HS-5 (cell line): Measurements from ENCODE around the gene PRKG1.
"Not testable (repeated sequence)": the region's sequence is repeated elsewhere in the genome, so short reads cannot be mapped to it uniquely, and the experiment has no call there.

Experiments
- DNase-seq: peaks from one replicate; pipeline ENCODE4 v3.0.0-alpha.2; 2012; ENCODE audit warnings: low read depth

The PRKG1 gene

DNA sequence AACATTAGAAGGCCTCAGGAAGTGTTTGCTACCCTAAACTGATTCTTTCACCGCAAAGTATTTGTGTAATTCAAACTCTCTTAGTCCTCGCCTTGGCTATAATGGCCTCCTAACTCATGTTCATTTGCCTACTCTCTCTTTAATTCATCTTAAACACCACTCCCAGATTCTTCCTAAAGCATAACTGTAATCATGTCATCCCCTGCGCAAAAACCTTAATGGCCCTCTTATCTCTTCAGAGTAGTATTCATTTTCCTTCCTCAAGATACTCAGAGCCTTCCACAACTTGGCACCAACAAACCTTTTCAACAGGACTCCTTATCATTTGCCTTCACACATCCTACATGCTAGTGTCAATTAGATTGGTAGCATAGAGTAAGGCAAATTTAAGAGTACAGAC, 582.2 kb downstream of the PRKG1 start:
- no peak for DNase-seq

DNA sequence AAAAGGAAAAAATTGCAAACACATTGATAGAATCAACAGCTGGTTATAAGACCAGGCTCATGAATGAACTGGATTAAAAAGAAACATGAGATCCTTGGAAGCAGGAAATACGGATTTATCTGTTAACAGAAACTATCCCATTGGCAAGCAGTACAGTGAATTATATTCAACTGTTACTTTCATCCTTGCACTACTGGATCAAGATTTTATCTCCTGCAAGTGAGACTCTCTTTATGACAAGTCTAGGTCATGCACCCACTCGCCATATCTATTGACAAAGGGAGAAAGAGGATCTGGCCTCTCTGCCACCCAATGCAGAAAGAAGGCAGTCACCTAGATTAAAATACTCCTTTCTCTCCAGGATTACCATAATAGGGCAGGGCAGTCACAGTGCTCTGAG, 583.7 kb downstream of the PRKG1 start:
- DNase-seq: no peak

DNA sequence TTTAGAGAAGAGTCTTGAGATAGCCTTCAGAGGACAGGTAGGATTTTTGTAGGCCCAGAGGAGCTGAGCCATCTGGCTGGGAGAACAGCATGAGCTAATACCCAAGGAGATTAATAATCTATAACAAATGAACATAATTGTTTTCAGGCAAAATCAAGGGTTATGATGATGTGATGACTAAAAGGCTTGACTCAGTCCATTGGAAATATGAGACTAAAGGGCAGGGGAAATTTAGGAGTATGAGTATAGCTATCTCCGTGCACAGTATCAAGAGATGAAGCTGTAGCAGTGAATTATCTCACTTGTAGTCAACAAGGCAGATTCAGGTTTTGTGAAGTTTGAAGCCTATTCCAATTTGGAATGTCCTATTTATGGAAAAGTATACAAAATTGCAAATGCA, 585.1 kb downstream of the PRKG1 start:
- no peak for DNase-seq

DNA sequence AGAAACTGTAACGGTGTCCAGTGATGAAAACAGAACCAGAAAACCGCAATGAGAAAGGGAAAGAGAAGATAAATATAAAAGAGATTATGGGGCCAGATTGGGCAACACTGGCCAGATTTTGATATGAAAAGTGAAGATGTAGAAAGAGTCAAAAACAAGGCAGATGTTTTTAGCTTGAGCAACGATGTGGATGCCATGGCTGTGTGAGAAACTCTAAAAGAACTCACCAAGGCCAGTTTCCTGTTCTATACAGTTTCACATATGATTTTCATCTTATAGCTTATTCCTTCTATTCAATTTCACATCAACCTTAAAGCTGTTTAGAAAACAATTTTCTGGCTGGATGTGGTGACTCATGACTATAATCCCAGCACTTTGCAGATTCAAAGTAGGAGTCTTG, 588.8 kb downstream of the PRKG1 start:
- DNase-seq: no peak

DNA sequence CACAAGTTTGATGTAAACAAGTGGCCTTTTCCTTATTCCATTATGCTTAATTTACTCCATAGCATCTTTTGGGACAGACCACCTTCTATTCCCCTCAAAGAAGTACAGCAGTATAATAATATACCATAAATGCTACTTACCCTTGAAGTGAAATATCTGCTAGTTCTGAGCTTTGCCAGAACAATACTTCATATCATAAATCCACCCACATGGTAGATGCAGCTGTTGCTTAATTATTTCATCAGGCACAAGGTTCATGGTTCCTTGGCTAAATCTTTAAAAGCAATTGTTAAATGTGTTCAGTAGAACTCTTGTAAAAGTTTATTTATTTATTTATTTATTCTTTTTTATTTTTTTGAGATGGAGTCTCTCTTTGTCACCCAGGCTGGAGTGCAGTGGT, 592.2 kb downstream of the PRKG1 start:
- DNase-seq: no peak

DNA sequence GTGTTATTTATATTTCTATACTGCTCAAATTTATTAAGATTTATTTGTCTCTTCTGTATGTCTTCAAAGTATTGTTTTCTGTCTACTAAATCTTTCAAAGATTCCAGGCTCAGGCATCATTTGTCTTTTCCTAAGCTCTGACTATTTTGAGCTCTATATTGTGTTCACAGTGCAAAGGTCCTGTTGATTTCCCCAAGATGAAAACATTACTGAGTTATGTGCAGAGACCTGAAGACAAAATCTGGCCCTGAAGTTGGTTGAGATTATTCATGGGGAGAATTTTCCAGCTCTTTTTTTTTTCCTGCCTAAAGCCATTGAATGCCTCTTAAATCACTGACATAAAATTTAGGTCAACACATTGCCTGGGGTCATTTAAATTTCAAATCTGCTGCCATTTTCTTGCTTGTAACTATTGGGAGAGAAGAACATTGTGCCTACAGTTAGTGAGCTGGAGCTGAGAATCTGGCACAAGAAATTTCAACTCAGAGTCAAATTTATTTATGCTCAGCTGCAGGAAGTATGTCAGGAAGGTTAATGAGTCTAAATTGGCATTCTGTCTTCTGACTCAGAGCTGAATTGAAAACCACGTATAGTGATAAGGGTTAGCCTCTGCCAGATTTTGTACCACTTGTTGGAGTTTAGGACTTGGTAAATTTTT, 593.5 kb downstream of the PRKG1 start:
- DNase-seq: no peak

DNA sequence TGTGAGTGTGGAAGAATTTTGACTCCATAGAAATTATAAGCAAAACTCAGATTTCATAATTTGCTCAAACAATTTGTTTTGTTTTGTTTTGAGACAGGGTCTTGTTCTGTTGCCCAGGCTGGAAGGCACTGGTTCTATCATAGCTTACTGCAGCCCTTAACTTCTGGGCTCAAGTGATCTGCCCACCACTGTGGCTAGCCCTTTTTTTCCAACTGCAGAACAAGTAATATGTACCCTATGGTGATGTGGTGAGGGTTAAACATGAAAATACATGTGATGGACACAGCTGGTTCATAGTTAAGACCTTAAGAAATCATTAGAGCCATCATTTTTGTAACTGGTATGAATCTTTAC, 594.0 kb downstream of the PRKG1 start:
- DNase-seq: no peak

DNA sequence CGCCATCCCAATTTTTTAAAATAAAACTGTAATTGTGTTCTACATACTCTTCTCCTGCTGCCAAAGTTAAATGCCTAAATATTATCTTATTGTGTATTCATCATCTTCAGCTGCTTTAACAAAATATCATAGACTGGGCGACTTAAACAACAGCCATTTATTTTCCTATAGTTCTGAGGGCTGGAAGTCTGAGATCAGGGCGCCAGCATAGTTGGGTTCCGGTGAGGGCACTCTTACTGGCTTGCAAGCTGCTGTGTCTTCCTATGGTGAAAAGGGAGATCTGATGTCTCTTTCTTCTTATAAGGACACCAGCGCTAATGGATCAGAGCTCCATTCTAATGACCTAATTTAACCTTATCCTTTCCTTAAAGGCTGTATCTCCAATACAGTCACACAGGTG, 594.8 kb downstream of the PRKG1 start:
- DNase-seq: no peak

DNA sequence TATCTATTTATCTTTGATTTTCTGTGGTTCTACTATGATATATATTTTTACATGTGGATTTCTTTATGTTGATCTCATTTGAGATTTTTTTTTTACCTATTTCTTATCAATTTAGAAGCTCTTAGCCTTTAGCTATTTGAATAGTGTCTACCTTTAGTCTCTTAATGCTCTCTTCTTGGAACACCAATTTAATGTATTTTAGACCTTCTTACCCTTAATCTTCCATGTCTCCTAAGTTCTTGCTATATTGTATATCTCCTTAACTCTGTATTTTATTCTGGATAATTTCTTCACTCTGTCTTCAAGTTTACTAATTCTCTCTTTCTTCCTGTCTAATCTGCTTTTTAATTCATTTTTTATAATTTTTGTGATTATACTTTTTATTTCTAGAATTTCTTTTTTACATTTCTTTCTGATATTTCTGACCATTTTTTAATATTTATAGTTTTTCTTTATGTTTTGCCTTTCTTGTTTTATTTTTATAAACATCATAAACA, 597.8 kb downstream of the PRKG1 start:
- no peak for DNase-seq

DNA sequence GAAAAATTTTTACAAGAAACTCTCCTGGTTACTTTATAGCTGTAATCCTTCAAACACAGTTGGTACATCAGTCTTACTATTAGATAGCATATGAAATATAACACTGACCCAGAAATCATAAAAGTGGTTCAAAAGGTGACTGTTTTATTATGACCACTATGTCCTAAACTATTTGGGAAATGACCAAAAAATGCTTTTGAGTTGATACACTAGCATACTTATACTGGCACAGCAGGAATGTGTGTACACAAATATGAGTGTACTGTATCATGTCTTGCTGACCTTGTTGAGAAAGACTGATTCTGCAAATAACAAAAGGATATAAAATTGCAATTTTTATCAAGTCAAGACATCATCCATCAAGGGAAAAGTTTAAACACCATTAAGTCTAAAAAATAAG, 600.8 kb downstream of the PRKG1 start:
- no peak for DNase-seq

DNA sequence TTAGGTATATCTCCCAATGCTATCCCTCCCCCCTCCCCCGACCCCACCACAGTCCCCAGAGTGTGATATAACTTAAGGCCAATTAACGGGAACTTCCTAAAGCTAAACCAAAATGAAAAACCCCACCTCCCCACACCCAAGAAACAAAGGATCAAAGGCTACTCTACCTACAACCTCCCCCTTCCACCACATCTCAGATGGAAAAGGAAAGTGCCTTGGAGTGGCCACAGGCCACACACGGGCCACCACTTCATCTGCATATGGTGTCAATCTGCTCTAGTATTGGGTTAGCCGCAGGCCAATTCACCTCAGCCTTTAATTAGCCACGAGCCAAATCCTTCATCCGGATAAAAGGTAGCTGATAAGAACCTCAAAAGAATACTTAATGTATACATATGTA, 605.6 kb downstream of the PRKG1 start:
- DNase-seq: no peak

DNA sequence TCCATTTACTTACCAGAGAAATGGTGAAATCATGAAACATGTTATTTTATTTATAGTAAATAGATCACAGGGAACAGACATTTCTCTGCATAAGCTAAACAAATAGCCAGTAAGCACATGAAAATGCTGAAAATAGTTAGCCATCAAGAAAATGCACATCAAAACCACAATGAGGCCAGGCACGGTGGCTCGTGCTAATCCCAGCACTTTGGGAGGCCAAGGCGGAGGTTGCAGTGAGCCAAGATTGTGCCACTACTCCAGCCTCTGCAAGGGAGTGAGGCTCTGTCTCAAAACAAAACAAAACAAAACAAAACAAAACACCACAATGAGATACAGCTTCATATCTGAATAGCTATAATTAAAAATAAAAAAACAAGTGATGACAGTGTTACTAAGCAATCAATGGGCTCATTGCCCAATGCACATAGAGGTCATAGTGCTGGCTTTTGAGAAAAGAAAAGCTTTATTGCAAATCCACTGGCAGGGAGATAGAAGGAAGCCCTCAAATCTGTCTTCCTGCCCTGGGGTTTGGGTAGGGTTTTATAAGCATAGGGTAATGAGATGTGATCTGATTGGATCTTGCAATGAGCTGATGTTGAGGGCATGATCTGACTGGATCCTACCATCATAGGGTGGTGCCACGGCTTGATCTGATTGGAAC, 608.9 kb downstream of the PRKG1 start:
- no peak for DNase-seq

DNA sequence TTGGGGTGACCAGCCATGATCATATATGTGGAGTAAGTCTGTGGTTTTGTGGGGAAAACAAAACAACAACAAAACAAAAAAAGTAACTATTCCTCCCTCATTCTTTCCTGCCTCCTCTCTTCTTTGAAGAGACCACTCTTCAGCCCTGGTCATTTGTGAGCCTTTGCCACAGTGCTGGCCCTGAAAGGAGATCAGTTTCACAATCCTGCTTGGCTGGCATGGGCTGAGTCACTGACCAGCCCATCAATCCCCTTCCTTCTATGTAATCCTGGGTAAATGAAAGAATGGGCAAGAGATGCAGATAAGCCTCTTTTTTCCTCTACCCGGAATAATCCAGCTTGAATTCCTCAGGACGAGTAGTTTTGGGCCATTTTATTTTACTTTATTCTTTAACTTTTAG, 611.5 kb downstream of the PRKG1 start:
- no peak for DNase-seq

DNA sequence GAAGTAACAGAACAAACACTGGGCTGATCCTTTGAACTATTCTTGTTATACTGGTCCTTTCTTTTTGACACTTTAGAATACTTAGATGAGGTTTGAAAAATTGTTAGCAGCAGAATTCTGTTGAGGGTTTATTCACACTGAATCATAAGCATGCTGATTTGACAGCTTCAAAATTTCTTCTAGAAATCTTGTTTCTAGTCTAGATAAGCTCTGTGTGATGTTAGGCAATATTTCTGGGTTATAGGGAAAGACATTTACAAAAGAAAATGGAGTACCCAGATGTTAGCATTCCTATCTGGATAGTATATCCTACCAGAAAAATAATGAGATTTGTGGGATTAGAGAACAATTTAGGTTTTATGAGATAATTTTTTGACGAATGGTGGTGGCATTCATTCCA, 613.0 kb downstream of the PRKG1 start:
- DNase-seq: no peak

DNA sequence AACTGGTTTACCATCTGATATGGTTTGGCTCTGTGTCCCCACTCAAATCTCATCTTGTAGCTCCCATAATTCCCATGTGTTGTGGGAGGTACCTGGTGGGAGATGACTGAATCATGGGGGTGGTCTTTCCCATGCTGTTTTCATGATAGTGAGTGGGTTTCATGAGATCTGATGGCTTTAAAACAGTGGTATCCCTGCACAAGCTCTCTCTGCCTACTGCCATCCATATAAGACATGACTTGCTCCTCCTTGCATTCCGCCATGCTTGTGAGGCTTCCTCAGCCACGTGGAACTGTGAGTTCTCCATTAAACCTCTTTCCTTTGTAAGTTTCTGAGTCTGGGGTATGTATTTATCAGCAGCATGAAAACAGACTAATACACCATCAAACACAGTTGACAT, 614.5 kb downstream of the PRKG1 start:
- not testable (repeated sequence) for DNase-seq

DNA sequence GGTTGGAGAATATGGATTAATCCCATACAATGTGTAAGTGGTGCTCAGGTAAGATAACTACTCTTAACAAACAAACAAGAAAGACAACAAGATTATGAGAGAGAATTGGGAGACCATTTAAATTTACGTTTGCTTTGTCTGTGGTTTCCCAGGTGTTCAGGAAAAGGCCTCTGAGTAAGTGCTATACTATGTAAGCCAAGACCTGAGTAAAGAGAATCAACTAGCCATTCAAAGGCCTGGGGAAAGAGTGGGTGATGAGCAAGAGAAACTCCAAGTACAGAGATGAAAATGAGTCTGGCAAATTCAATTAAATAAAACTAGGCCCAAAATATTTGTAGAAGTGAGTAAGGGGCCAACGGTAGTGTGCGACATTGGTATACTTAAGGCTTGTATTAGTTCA, 615.2 kb downstream of the PRKG1 start:
- DNase-seq: no peak

DNA sequence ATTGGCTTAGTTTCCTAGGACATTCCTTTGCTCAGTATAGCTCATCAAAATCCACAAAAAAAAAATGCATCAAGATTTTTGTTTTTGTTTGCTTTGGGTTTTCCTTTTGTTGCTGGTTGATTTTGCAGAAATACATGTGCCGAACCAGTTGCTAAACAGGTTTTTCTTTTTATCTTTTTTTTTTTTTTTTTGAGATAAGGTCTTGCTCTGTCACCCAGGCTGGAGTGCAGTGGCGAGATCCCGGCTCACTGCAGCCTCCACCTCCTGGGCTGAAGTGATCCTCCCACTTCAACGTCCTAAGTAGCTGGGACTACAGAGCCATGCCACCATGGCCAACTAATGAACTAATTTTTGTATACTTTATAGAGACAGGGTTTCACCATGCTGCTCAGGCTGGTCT, 616.8 kb downstream of the PRKG1 start:
- DNase-seq: no peak

DNA sequence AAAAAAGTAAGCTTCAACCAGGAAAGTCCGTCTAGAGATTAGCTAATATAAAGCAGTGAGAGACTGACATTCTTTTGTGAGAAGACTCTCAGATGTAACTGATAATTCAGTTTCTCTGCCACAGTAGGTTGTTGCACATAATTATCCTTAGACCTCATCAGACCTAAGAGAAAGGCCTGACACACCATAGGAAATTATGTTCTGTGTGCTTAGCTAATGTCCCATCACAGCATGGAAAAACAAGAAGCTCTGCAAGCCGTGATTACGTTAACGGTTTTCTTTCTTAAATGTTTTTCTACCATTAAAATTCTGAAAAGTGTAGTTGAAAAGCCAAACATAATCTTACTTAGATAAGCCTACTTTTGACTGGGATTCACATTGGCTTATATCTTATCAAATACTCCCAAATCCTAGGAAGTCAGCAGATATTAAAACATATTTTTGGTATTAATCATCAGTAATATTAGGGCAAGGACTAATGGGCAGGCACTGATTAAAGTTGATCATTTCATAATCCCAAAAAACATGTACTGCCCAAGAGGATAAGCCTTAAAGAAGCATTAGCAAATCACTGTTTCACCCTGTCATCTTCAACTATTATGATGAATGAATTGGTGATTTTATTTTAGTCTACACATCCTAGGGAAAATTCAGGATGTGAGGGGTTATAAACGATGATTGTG, 619.9 kb downstream of the PRKG1 start:
- no peak for DNase-seq

DNA sequence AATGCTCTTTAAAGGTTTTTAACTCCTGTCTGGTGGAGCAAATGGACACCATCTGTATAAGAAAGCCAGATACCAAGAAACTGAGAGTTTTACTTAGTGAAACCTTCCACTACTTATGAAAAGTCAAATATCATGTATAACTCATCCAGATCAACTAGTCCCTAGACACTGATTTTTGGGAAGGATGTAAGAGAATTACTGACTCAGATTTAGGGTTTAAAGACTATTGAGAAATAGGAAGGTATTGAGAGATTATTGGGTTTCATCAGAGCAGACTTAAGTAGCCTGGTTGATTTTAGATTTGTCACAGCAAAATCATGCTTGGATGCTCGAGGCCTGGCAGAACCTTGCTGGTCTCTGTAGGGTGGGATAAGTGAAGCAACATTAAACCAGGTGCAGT, 622.0 kb downstream of the PRKG1 start:
- no peak for DNase-seq

DNA sequence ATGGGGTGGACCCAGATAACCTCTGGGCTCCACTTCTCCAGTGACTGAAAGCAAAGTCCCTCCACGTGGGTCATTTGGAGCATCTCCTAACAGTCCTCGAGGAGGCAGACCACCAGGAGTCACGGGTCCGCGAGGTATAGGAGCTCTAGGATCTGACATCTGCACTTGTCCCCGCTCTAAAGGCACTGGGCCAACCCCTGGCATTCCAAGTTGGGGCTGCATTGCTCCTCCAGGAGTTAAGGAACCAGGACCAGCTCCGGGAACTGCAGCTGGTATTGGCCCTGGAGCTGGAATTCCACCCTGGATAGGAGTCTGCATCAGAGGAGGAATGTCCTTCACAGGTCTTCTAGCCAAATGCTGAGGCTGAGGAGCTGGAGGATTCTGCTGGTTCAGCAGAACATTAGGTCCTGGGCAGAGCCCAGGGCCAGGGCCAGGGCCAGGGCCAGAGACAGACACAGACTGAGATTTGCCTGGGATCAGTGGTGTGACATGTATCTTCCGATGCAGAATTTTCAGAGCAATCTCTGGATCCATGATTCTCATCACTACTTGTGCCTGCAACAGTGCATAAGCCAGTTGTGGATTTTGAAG, 624.3 kb downstream of the PRKG1 start:
- no peak for DNase-seq

DNA sequence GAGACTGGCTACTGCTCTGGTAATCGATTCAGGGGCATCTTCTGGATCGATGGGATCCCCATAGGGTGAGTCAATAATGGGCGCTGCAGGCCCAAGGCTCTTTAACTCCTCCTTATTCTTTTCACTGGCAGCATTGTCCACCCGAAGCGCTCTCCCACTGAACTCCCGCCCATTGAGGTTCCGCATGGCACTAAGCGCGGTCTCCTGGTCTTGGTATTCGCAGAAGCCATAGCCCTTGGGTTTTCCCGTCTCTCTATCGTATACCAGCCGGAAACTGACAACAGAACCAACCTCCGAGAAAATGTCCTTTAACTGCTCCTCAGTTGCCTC, 624.8 kb downstream of the PRKG1 start:
- DNase-seq: no peak

DNA sequence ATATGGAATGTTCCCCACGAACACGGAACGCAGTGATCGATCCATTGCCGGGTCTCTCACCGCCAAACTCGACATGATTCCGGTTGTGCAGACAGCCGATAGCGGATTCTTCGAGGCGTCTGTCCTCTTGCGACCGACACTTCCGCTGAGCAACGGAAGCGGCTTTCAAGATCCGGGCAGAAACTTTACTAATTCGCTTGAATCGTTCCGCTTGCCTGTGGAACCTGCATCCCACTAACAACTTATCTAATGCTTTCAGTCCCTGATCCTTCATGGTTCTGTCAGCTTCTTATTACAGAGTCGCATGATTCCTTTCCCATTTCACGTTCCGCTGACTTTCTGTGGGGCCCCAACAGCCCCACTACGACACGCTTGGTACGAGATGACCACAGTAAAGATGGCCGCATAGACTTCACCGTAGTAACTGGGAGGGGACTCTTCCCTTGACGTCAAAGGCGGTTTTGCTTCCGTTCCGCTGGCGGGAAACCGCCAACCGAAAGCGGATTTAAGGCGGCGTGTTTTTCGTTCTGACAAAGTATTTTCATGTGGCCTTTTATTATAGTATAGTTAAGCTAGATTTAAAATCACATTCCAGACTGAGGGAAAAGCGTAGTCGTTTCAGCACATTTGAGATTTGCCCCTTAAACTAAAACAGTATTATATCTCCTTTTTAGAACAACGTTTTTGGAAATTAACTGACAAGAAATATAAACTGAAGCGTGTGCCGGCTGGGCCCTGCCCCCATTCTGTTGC, 625.4 kb downstream of the PRKG1 start, which contains the start of gene CSTF2T:
Gene CSTF2T (minus strand): TSS at position 121 of the 753 bp plus-strand sequence. CDS start 46 bp downstream, at position 75.
- peak; percentile 96 for DNase-seq
